HEK293 (cell line): Measurements from ENCODE around the gene KLHL30.

Experiments used
- CTCF ChIA-PET: fragments of 350-600 bp; formaldehyde crosslinking; extraction: SDS; loops from one replicate; lab custom pipeline; 2021; ENCODE audit warnings: antibody characterized with exemption; lab: Yijun Ruan, JAX
- POLR2A ChIA-PET: fragments of 300-600 bp; formaldehyde crosslinking; extraction: SDS; loops from one replicate; lab custom pipeline; 2020; ENCODE audit warnings: antibody characterized with exemption, inconsistent platforms; lab: Yijun Ruan, JAX
- H3K27ac ChIP-seq: fragments of 200-500 bp; sonication (Bioruptor generic); 2 replicates; pipeline ENCODE4 v1.5.1; 2014; ENCODE audit warnings: low read depth, low read length, control low read depth, inconsistent platforms; ENCODE audit errors: extremely low read depth
- H3K36me3 ChIP-seq, 2 experiments: fragments of 200-500 bp in 1 of 2; sonication (Bioruptor generic) in 1 of 2; 1 replicate in 1 of 2; 2 replicates in 1 of 2; pipeline ENCODE4 v1.5.1; 2014 to 2017; ENCODE audit warnings: inconsistent platforms in 2 of 2, low read length in 2 of 2; ENCODE audit not compliant: control insufficient read depth in 2 of 2, insufficient read depth in 1 of 2
- H3K4me1 ChIP-seq: fragments of 200-500 bp; sonication (Bioruptor generic); 2 replicates; pipeline ENCODE4 v1.5.1; 2014; ENCODE audit warnings: mild to moderate bottlenecking, low read length, inconsistent platforms; ENCODE audit not compliant: control insufficient read depth, insufficient read depth
- H3K4me3 ChIP-seq: 2 replicates; pipeline ENCODE4 v1.5.1; 2011; ENCODE audit warnings: low read depth, mild to moderate bottlenecking, control low read depth, low read length, moderate library complexity
- H3K9me3 ChIP-seq: fragments of 200-500 bp; sonication (Bioruptor generic); 2 replicates; pipeline ENCODE4 v1.5.1; 2014; ENCODE audit warnings: low read depth, low read length, inconsistent platforms; ENCODE audit not compliant: control insufficient read depth, insufficient read depth
- AEBP2 ChIP-seq: fragments of 450-650 bp; formaldehyde crosslinking; IDR thresholded peaks from 2 replicates; pipeline ENCODE4 v1.5.1; 2016; ENCODE audit warnings: missing biosample characterization, missing genetic modification characterization, borderline replicate concordance
- EGR2 ChIP-seq: fragments of 450-650 bp; formaldehyde crosslinking; IDR thresholded peaks from 2 replicates; pipeline ENCODE4 v1.5.1; 2016; ENCODE audit warnings: low read depth, missing biosample characterization, missing genetic modification characterization
- KLF8 ChIP-seq: fragments of 450-650 bp; formaldehyde crosslinking; IDR thresholded peaks from 2 replicates; pipeline ENCODE4 v1.5.1; 2016; ENCODE audit warnings: missing biosample characterization, missing genetic modification characterization
- REST ChIP-seq: fragments of 450-650 bp; formaldehyde crosslinking; IDR thresholded peaks from 2 replicates; pipeline ENCODE4 v1.5.1; 2016; ENCODE audit warnings: missing biosample characterization, missing genetic modification characterization
- SP7 ChIP-seq: fragments of 450-650 bp; formaldehyde crosslinking; IDR thresholded peaks from 2 replicates; pipeline ENCODE4 v1.5.1; 2016; ENCODE audit warnings: missing biosample characterization, missing genetic modification characterization
- ZBTB11 ChIP-seq: fragments of 450-650 bp; formaldehyde crosslinking; conservative IDR thresholded peaks from 2 replicates; pipeline ENCODE4 v1.5.1; 2016; ENCODE audit warnings: low read depth, missing biosample characterization, missing genetic modification characterization
- ZBTB17 ChIP-seq: fragments of 450-650 bp; formaldehyde crosslinking; IDR thresholded peaks from 2 replicates; pipeline ENCODE4 v1.5.1; 2016; ENCODE audit warnings: missing biosample characterization, missing genetic modification characterization
- ZFHX2 ChIP-seq: fragments of 450-650 bp; formaldehyde crosslinking; conservative IDR thresholded peaks from 2 replicates; pipeline ENCODE4 v1.5.1; 2016; ENCODE audit warnings: missing biosample characterization, missing genetic modification characterization
- ZFP69B ChIP-seq: fragments of 450-650 bp; formaldehyde crosslinking; IDR thresholded peaks from 2 replicates; pipeline ENCODE4 v1.5.1; 2016; ENCODE audit warnings: missing biosample characterization, missing genetic modification characterization
- ZNF19 ChIP-seq: fragments of 450-650 bp; formaldehyde crosslinking; IDR thresholded peaks from 2 replicates; pipeline ENCODE4; 2016; ENCODE audit warnings: missing biosample characterization, missing genetic modification characterization, low read depth
- ZNF311 ChIP-seq: fragments of 450-650 bp; formaldehyde crosslinking; IDR thresholded peaks from 2 replicates; pipeline ENCODE4 v1.5.1; 2017; ENCODE audit warnings: missing biosample characterization, missing genetic modification characterization, borderline replicate concordance
- ZNF510 ChIP-seq: fragments of 450-650 bp; formaldehyde crosslinking; IDR thresholded peaks from 2 replicates; pipeline ENCODE4 v1.5.1; 2018; ENCODE audit warnings: mild to moderate bottlenecking, missing genetic modification characterization, missing biosample characterization; ENCODE audit not compliant: insufficient replicate concordance
- ZNF518A ChIP-seq: fragments of 450-650 bp; formaldehyde crosslinking; conservative IDR thresholded peaks from 2 replicates; pipeline ENCODE4 v1.5.1; 2016; ENCODE audit warnings: low read depth, missing biosample characterization, missing genetic modification characterization
- ZNF544 ChIP-seq: fragments of 450-650 bp; formaldehyde crosslinking; IDR thresholded peaks from 2 replicates; pipeline ENCODE4 v1.5.0; 2017; ENCODE audit warnings: missing biosample characterization, missing genetic modification characterization
- ZNF600 ChIP-seq: fragments of 450-650 bp; formaldehyde crosslinking; IDR thresholded peaks from 2 replicates; pipeline ENCODE4 v1.5.1; 2016; ENCODE audit warnings: missing biosample characterization, missing genetic modification characterization
- ZNF747 ChIP-seq: fragments of 450-650 bp; formaldehyde crosslinking; IDR thresholded peaks from 2 replicates; pipeline ENCODE4 v1.5.1; 2016; ENCODE audit warnings: missing biosample characterization, missing genetic modification characterization
- ZNF777 ChIP-seq: fragments of 450-650 bp; formaldehyde crosslinking; IDR thresholded peaks from 2 replicates; pipeline ENCODE4 v1.5.1; 2017; ENCODE audit warnings: missing biosample characterization, missing genetic modification characterization, borderline replicate concordance
- ZNF830 ChIP-seq: fragments of 450-650 bp; IDR thresholded peaks from 2 replicates; pipeline ENCODE4 v1.5.0; 2018; ENCODE audit warnings: missing biosample characterization, missing genetic modification characterization, low read depth, mild to moderate bottlenecking, moderate library complexity
- ZSCAN16 ChIP-seq: fragments of 450-650 bp; formaldehyde crosslinking; IDR thresholded peaks from 2 replicates; pipeline ENCODE4 v1.5.1; 2016; ENCODE audit warnings: missing biosample characterization, missing genetic modification characterization
- ZSCAN18 ChIP-seq: fragments of 450-650 bp; formaldehyde crosslinking; IDR thresholded peaks from 2 replicates; pipeline ENCODE4 v1.5.1; 2016; ENCODE audit warnings: missing biosample characterization, missing genetic modification characterization

KLHL30 gene

GRCh38 chr2:238169708-238170251 lies 31.3 kb downstream of the KLHL30 start (continued):
- TF ChIP-seq ZBTB11 (tag by site-specific recombination) (0 out of 2 replicates have a peak, but pooled peaks have one; percentile 8), ZNF311 (tag by site-specific recombination) (no peak), ZFP69B (tag by site-specific recombination) (0 out of 2 replicates have a peak, but pooled peaks have one; percentile 5), EGR2 (peak; percentile 62), ZNF19 (no peak), ZNF518A (tag by site-specific recombination) (0 out of 2 replicates have a peak, but pooled peaks have one; percentile 3), ZSCAN18 (tag by site-specific recombination) (no peak), ZFHX2 (tag by site-specific recombination) (peak; percentile 84), ZNF600 (peak; percentile 89), ZBTB17 (peak; percentile 88), AEBP2 (tag by site-specific recombination) (no peak), ZNF510 (tag by site-specific recombination) (no peak)

GRCh38 chr2:238170386-238171071 lies 32.1 kb downstream of the KLHL30 start:
- ChIA-PET POLR2A (no interaction called here), CTCF (interaction anchor here (1.3 kb wide), 1 partner anchor 10 kb away, joined by 3 read pairs; no protein-coding TSS in a partner anchor)
- Histone ChIP-seq H3K27ac (peak overlapping the region; percentile 72), H3K36me3 (peaks cover 3 to 92% of the 10 kb centered on the region in 2 experiments; a peak in 2 of 3 replicates), H3K9me3 (no peaks in the 10 kb centered on the region), H3K4me1 (0 out of 2 replicates have a peak, but pooled peaks cover 8% of the 10 kb centered on the region), H3K4me3 (no peak overlapping the region)
- no peak for TF ChIP-seq KLF8 (tag by site-specific recombination)
- no peak for TF ChIP-seq ZNF544 (tag by site-specific recombination)
- TF ChIP-seq ZNF777 (tag by site-specific recombination) = no peak
- no peak for TF ChIP-seq ZFHX2 (tag by site-specific recombination)
- TF ChIP-seq SP7 = no peak
- no peak for TF ChIP-seq REST (tag by site-specific recombination)
- no peak for TF ChIP-seq ZSCAN16 (tag by site-specific recombination)
- no peak for TF ChIP-seq ZNF747 (tag by site-specific recombination)
- no peak for TF ChIP-seq ZNF830 (tag by site-specific recombination)
